Cerebellar cortex (tissue), 1 donor: ENCODE results near the gene TBCD.

Source experiments
- DNase-seq: peaks from one replicate; pipeline ENCODE4 v3.0.0-alpha.2; 2015; ENCODE audit warnings: low spot score

TBCD gene

DNA sequence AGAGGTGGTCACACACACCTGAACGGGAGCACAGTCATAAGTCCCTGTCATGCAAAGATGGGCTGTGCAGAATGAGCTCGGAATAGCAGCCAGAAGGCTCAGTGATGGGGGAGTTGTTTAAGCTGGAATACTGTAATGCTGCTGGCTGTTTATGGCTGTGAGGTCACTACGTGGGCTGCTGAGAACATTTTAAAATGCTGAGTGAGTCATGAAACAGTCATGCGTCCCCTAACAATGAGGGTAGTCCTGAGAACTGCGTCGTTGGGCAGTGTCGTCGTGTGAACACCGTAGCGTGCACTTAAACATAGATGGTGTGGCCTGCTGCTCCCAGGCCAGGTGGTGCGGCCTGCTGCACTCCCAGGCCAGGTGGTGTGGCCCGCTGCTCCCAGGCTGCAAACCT lies 39.7 kb downstream of the TBCD start:
- DNase-seq = no peak

DNA sequence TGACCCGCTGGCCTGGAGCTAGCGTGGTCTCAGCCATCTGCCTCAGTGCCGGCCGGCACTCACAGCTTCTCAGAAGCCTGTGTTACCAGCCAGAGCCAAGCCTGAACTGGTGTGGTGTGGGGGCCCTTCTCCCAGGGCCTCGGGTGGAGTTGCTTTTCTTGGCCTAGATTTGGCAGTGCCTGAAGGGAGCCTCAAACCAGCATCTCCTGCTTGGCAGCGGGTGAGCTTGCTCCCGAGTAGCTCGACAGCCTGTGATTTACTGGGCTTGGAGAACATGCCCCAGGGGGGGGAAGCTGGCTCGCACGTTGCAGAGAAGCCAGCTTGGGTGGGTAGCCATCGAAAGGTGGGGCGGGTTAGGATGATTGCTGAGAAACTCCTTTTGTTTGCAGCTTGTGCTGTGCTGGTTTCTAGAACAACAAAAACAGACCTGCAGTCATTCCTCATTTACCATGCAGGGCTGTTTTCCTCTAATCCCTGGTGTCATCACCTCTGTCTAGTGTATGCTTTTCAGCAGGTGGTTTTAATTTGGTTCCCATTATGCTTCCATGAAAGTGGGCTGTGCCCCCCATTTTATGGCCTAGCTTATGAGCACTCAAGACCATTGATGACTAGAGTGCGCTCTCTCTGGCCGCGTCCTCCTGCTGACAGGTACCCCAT lies 42.2 kb downstream of the TBCD start:
- DNase-seq = peak; percentile 62

DNA sequence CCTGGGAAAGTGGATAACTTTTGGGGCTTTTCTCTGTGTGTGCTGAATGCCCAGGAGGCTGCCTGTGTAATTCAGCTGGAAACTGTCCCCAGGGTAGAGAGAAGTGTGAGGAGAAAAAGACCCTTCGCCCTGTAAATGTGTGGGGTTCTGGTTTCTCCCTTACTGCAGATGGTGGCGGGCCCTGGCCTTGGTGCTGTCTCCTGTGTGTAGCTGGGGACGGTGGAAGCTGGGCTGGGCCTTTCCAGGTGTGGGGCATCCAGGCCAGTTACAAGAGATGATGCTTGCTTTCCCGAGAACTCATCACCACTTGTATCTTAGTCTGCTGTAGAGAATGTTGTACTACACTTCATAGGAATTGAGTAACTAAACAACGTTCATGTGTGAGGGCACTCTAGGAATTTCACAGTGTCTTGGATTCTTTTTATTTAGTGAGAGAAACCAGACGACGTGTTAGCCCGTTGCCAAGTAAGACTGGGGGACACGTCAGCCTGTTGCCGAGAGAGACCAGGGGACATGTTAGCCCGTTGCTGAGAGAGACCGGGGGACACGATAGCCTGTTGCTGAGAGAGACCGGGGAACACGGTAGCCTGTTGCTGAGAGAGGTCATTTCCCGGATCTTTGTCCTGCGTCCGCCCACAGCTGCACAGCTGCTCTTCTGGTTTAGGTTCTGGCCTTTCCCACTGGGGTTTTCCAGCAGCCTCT lies 43.1 kb downstream of the TBCD start:
- no peak for DNase-seq

DNA sequence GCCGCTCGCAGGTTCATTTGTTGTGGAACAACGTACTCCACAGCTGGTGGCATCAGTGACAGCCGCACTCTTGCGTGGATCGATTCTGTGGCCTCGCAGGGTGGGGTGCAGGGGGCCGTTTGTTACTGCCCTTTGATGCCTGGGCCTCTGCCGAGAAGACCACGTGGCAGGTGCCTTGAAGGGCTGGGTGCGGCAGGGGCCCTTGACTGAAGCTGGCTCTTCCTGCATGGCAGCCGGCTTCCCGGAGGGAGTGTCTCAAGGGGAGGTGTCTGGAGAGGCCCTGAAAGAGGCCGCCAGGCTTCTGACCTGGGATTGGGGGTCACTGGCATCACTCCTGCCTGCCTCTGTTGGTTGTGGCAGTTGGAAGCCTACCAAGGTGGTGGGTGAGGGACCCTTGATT lies 43.8 kb downstream of the TBCD start:
- DNase-seq = no peak

DNA sequence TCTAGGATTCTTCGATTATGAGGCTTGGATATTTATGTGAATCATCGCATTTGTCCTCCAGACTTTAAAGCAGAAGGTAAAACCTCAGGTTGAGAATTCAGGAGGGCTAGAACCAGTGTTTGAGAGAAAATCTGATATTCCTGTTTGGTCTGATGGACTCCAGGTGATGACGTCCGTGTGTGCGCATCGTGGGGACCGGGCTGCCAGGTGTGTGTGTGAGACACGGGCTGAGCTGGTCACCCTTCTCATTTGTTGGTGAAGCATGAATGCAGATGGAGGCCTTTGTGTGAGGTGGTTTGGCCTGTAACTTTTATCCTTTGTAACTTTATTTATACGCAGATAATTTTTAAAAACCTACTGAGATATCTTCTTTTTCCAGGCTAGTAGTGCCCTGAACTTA lies 45.2 kb downstream of the TBCD start:
- no peak for DNase-seq

DNA sequence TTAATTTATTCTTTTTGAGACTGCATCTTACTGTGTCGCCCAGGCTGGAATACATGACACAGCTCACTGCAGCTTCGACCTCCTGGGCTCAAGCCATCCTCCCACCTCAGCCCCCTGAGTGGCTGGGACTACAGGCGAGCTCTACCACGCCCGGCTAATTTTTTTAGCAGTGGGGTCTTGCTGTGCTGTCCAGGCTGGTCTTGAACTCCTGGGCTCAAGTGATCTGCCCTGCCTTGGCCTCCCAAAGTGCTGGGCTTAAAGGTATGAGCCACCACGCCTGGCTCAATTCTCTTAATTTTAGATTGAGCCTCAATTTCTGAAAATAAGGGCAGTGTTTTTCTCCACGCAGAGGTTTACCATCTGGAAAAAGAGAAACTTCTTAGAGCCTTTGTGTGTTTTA lies 46.9 kb downstream of the TBCD start:
- DNase-seq = no peak

DNA sequence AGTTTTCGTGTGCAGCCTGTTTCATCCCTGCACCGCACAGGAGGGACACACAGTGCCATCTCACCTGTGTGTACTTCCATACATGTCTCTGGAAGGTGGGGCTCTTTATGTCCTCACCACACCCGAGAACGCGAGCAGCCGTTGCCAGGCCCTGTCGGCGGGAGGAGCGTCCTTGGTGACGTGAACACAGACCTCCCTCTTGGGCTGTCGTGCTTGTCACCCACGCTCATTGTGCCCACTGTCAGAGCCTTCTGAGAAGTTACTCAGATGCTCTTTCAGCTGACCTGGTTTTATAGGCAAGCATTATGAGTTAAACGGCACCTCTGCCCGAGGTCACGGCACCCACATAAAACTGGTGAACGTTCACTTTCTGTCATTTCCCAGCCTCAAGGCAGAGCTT lies 47.7 kb downstream of the TBCD start:
- DNase-seq = no peak

DNA sequence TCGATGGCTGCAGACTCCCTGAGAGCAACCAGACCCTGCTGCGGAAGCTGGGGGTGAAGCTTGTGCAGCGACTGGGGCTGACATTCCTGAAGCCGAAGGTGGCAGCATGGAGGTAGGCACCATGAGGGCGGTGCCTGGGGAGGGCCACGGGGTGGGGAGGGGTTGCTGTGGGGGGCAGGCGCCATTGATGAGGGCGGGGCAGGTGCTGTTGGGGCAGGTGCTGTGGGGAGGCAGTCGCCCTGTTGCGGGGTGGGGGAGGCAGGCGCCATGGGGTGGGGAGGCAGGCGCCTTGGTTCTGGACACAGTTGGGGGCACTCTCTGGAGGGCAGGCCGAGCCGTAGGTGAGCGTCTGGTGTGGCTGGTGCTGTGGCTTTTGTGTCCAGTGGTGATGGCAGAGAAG lies 49.0 kb downstream of the TBCD start:
- DNase-seq = no peak

DNA sequence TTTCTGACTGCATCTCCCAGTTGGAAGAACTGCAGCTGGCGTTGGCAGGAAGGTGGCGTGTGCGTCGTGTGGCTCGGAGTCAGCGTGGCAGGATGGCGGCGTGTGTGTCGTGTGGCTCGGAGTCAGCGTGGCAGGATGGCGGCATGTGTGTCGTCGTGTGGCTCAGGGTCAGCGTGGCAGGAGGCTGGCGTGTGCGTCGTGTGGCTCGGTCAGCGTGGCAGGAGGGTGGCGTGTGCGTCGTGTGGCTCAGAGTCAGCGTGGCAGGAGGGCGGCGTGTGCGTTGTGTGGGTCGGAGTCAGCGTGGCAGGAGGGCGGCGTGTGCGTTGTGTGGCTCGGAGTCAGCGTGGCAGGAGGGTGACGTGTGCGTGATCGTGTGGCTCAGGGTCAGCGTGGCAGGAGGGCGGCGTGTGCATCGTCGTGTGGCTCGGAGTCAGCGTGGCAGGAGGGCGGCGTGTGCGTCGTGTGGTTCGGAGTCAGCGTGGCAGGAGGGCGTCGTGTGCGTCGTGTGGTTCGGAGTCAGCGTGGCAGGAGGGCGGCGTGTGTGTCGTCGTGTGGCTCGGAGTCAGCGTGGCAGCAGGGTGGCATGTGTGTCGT lies 49.6 kb downstream of the TBCD start:
- no peak for DNase-seq

DNA sequence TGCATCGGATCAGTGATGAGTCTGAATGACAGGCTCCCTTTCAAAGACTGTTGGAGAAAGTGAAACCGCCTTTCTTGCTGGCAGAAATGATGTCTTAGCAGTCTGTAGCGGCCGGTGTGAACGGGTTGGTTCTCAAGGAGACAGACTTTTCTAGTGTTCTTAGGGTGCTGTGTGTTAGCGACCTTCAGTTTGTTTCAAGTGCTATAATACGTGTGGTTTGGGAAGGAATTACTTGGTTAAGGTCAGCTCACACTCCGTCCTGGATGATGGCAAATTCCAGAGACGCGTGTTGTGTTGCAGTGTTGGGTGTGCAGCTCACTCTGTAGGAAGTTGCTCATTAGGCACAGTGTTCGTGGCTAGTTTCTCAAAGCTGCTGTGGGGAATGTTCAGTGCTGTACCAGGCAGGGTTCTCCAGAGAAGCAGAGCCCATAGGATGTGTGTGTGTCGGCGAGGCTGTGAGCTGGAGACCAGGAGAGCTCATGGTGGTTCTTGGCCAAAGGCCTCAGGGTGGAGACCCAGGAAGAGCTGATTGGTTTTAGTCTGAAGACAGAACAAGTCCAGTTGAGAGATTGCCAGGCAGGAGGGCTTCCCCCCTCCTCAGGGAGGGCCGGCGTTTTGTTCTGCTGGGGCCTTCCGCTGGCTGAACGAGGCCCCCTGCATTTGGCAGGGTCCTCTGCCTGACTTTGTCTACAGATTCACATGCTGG lies 50.4 kb downstream of the TBCD start:
- DNase-seq = no peak

DNA sequence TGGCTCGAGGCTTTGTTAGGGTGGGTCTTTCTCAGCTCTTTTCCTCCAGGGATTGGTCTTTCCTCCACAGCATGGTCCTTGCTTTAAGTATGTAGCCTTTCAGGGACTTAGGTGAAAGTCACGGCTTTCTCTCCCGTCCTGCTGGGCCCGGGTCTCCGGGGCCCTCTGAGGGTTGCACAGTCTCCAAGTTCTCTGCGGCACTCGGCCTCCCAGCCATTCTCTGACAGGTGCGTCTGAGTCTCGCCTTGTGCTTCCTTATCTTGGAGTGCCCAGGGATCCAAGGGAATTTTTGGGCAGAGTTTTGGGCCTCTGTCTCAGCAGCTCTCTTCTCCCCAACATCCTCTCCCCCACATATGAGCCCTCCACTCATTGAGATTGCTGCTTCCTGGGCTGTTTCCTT lies 51.3 kb downstream of the TBCD start:
- DNase-seq = no peak

DNA sequence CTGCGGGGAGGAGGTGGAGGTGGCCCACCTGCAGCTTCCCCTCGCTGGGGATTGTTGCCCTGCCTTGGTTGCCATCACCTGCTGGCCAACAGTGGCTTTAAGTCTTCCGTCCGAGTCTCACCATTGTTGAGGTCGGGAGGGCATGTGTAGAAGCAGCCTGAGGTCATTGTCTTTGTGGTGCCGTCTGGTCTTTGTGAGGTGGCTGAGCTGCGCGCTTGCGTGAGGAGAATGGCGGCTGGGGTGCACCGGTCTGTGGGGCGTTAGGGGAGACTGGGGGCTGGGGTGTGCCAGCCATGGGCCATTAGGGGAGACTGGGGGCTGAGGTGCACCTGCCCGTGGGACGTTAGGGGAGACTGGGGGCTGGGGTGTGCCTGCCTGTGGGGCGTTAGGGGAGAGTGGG lies 51.7 kb downstream of the TBCD start:
- no peak for DNase-seq

DNA sequence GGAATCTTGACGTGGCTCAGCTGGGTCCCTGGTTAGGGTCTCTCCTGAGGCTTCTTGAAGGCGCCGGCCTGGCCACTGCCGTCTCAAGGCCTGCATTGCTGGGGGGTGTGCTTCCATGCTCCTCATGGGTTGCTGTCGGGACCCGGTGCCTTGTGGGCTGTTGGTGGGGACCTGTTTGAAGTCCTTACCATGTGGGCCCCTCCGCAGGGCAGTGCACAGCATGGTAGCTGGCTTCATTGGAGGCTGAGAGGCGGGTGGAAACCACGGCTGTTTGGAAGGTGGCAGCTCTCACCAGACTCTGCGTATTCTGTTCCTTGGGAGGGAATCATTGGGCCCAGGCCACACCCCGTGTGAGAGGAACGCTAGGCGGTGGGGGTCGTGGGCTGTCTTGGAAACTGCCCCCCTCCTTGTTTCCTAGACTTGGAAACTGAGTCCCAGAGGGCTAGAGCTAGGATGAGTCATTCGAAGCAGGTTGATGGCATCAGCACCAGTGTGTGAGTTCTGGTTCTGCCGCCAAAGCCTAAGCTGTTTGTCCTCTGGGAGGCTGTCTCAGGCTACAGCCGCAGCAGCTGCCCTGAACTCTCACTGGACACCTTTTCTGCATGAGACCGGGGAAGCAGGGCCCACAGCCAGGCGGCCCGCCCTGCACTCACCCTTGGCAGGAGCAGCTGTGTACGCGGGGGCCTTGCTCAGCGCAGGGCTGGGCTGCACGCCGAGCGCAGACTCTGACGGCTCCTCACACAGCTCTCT lies 52.8 kb downstream of the TBCD start:
- DNase-seq = peak; percentile 33

DNA sequence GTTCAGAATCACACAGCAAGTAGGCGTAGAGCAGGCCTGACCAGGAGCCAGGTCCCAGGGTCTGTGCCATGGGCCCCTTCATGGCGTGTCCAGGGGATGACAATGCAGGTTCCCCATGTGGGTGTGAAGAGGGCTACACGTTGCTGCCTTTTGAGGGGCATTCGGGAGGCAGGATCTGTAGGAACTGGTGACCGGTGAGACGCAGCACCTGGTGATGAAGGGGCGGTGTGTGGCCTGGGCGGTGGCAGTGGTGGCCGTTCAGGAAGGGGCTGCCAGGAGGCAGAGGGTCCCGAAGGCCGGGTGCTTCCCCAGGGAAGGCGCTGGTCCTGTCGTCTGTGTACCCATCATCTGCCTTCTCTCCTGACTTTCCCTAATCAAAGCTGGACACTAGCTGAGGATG lies 53.4 kb downstream of the TBCD start:
- DNase-seq = no peak

DNA sequence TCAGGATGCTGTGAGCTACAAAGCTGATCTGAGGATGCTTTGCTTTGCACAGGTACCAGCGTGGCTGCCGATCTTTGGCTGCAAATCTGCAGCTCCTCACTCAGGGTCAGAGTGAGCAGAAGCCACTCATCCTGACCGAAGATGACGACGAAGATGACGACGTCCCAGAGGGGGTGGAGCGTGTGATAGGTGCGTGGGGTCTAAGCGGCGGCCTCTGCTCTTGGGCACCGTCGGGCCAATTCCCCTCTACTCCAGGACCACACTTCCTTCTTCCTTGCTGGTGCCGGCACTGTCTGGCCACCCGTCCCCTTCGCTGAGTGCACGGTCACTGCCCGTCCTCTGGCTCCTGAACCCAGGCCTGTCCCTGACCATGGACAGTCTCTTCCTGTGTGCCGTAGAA lies 54.0 kb downstream of the TBCD start:
- DNase-seq = no peak

DNA sequence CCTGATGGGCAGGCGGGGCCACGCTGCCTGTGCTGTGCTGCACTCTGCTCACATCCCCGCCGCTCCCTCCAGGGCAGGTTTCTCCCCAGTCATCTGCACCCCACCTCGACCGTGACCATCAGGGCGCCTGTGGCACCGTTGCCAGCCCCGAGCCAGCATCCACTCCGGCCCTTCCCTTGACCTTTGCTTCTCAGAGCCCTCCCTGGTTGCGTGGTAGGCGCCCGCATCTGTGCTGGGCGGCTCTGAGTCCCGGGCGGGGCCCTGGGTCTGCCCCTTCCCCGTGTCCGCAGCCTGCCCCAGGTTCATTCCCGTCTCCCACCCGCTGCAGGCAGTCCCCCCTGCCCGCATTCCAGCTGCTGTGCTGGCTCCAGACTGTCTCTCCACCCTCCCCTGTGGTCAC lies 54.8 kb downstream of the TBCD start:
- DNase-seq = no peak

DNA sequence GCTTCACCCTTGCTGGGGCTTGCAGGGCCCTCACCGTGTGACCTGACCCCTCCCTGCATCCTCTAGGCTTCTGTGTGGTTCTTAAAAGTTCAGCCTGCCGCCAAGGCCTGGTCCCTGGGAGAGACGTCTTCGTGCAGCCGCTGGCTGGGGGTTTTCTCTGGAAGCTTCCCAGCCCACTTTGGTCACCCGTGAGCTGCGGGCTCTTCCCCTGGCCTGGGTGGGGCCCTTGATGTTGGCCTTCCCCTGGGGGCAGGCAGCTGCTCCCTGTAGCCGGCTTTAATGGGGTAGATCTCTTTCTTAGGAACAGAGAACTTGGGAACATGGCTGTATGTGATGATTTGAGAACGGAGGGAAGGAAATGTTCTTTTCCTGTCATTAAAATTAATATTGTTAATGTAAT lies 55.2 kb downstream of the TBCD start:
- DNase-seq = no peak

DNA sequence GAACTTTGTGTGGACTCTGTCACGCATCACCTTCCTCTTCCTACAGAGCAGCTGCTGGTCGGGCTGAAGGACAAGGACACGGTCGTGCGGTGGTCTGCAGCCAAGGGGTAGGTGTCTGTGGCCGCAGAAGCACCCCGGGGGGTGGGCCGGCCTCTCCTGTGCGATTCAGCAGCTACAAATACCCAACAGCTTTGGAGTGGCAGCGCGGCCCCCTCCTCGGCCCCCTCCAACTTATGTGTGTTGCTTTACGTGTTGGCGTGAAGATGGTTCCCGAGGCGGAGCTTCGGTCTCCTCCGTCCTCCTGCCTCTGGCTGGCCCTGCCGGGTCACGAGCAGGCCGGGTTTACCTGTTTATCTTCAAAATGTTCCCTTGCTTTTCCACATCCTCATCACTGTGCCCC lies 55.7 kb downstream of the TBCD start:
- DNase-seq = no peak

DNA sequence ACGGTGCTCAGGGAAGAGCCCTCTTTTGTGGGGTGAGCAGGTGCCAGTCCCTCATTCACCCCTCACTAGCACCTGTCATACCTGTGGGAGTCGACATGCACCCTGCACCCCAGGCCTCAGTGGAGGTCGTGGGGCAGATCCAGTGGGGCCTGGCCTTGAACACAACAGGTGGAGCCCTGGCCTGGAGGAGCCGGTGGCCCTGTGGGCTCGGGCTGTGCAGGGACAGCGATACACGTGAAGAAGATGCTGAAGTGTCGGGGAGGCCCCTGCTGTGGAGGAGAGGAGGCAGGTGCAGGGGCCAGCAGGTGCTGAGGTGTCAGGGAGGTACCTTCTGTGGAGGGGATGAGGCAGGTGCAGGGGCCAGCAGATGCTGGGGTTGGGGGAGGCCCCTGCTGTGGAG lies 56.1 kb downstream of the TBCD start:
- no peak for DNase-seq

DNA sequence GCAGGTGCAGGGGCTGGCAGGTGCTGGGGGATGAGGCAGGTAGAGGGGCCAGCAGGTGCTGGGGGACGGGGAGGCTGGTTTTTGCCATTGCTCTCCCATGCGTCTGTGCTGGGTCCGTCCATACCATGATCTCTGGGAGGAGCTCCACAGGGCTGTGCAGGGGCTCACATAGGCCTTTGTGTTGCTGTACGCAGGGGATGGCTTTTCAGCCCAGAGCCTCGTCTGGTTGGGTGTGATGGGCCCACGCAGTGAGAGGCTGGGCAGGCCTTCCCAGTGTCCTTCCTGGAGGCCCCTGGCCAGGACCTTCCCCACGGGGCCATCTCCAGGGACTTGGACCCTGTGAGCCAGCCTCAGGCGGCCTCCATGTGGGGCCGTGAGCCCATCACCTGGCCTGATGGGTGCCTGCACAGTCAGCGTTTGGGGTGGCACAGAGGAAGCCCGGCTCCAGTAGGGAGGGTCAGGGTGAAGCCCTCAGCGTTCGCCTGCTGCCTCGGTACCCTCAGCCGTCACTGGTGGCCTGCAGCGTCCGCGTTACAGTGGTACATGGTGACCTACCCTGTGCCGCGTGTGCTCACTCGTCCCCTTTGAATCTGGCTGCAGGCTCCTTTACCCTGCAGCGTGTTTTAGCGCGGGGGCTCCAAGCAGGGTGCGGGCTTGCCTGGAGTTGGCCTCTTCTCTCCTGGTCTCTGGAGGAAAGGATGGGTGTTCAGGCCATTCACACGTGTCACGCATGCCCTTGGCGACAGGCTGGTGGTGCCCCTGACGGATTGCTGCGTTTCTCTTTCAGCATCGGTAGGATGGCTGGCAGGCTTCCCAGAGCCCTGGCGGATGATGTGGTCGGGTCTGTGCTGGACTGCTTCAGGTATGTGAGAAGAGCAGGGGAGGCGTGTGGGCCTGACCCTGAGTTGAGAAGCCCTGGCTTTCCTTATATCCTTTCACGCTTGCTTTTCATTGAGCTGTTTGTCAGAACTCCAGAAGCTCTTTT lies 57.3 kb downstream of the TBCD start:
- peak; percentile 25 for DNase-seq
